ENCODE measurements around the gene UBE2O. TPM values are rescaled to one million over a fixed set of nuclear protein-coding genes. Genes with fewer than 3 reads are reported as not detected.

The UBE2O gene
- total RNA-seq, 3 donors from 2014 or later (not counting 1 experiment from before 2014, with no cell fraction given): 34.9 to 40.2 (median 37.7) TPM

DNA sequence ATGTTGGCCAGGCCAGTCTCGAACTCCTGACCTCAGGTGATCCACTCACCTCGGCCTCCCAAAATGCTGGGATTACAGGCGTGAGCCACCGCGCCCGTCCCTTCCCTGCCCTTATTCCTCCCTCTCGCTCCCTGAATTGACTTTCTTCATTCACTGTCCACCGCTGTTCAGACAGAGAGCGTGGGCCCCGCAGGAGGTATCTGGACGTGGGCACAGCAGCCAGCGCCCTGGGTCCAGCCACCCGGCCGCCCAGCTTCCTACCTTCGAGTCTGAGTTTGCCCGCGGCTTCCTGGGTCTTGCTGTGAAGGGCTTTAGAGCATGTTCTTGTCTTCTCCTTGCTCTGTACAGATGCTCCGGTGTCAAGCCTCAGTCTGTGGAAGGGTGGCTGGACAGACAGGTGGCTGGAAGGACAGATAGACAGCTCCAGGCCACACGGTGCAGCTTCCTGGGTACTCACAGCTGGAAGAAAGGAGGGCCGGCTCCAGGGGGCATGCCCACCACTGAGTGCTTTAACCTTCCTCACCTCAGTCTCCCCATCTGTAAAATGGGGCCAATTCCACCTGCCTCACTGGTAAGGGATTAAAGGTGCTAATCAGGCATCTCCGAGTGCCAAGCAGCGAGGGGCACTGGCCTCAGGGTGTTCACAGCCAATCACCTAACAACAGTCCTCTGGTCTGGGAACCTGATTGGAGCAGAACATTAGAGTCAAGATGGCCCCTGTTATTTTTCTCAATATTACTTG is 34.7 kb upstream of the UBE2O start:
- Mint-ChIP-seq H3K9me3 (no peaks in the 10 kb centered on the region), H3K36me3 (no peaks in the 10 kb centered on the region), H3K4me3 (no peak overlapping the region), H3K27me3 (ENCODE audit: low read depth in 2 of 2) (no peaks in the 10 kb centered on the region), H3K27ac (peak overlapping the region; percentile 74 to 79), H3K4me1 (peaks cover 33 to 46% of the 10 kb centered on the region in 2 donors)
- intact Hi-C loops (cut with micrococcal nuclease): no loop called here
- H3K27ac ChIP-seq (ENCODE audit: low read length): no peak overlapping the region
- peaks cover 7% of the 10 kb centered on the region for H3K36me3 ChIP-seq (ENCODE audit: control insufficient read depth, insufficient read depth, low read length)
- WGBS (ENCODE audit: insufficient coverage): 97% methylated on average over 21 of the region's 22 CpGs
- DNase-seq: no peak
- no peaks in the 10 kb centered on the region for H3K9me3 ChIP-seq (ENCODE audit: control insufficient read depth, insufficient read depth, low read length)
- TF ChIP-seq, protein P1, sequence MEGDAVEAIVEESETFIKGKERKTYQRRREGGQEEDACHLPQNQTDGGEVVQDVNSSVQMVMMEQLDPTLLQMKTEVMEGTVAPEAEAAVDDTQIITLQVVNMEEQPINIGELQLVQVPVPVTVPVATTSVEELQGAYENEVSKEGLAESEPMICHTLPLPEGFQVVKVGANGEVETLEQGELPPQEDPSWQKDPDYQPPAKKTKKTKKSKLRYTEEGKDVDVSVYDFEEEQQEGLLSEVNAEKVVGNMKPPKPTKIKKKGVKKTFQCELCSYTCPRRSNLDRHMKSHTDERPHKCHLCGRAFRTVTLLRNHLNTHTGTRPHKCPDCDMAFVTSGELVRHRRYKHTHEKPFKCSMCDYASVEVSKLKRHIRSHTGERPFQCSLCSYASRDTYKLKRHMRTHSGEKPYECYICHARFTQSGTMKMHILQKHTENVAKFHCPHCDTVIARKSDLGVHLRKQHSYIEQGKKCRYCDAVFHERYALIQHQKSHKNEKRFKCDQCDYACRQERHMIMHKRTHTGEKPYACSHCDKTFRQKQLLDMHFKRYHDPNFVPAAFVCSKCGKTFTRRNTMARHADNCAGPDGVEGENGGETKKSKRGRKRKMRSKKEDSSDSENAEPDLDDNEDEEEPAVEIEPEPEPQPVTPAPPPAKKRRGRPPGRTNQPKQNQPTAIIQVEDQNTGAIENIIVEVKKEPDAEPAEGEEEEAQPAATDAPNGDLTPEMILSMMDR (IDR thresholded peaks at IDR 0.05): no peak
- H3K4me3 ChIP-seq (ENCODE audit: low read length): no peak overlapping the region
- no peak for ATAC-seq
- H3K4me1 ChIP-seq (ENCODE audit: control insufficient read depth, insufficient read depth, low read length): peaks cover 69% of the 10 kb centered on the region
- no peaks in the 10 kb centered on the region for H3K27me3 ChIP-seq (ENCODE audit: control insufficient read depth, insufficient read depth, low read length)

DNA sequence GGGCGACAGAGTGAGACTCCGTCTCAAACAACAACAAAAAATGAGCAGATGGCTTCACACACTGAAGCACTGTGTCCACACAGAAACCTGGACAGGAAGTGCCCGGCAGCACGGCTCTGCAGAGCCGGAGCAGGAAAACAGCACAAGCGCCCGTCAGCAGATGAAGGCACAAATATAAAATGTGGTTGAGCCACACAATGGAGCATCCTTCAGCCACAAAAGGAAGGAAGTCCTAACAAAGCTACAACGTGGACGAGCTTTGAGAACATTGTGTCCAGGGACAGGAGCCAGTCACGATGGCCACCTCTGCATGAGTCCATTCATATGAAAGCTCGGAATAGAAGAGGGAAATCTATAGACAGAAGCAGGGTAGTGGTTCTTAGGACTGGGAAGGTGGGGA is 32.6 kb upstream of the UBE2O start:
- TF ChIP-seq, protein P1 (IDR thresholded peaks at IDR 0.05): no peak
- Histone ChIP-seq H3K36me3 (ENCODE audit: control insufficient read depth, insufficient read depth, low read length) (peaks cover 13% of the 10 kb centered on the region), H3K4me1 (ENCODE audit: control insufficient read depth, insufficient read depth, low read length) (peaks cover 66% of the 10 kb centered on the region), H3K4me3 (ENCODE audit: low read length) (no peak overlapping the region), H3K27me3 (ENCODE audit: control insufficient read depth, insufficient read depth, low read length) (no peaks in the 10 kb centered on the region), H3K27ac (ENCODE audit: low read length) (no peak overlapping the region), H3K9me3 (ENCODE audit: control insufficient read depth, insufficient read depth, low read length) (no peaks in the 10 kb centered on the region)
- peaks cover 20 to 36% of the 10 kb centered on the region in 2 donors for H3K4me1 Mint-ChIP-seq
- H3K4me3 Mint-ChIP-seq: no peak overlapping the region
- intact Hi-C loops (cut with micrococcal nuclease): no loop called here
- WGBS (ENCODE audit: insufficient coverage): 31% methylated on average over 11 of the region's 11 CpGs
- H3K27ac Mint-ChIP-seq: peak overlapping the region; percentile 57 to 83
- no peaks in the 10 kb centered on the region for H3K9me3 Mint-ChIP-seq
- no peaks in the 10 kb centered on the region for H3K36me3 Mint-ChIP-seq
- no peak for DNase-seq
- H3K27me3 Mint-ChIP-seq (ENCODE audit: low read depth in 2 of 2): no peaks in the 10 kb centered on the region
- ATAC-seq: no peak

DNA sequence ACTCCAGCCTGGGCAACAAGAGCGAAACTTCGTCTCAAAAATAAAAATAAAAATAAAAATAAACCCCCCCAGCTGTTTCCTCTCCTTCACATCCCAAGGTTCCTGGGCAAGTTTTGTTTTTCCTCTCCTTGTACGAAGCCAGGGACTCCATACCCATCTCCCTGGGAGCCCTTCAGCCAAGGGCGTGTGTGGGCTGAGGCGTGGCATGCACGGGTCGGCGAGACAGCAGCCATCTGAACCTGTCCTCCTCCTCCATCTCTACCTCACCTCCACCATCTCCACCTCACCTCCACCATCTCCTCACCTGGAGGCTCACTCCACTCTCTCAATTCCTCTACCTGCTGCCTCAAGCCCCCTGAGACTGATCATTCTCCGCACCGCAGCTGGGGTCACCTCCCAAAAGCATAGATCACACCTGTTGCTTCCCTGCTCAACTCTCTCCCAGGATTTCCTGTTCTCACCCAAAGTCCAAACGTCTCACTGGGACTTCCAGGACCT is 31.3 kb upstream of the UBE2O start:
- Histone ChIP-seq H3K27me3 (ENCODE audit: control insufficient read depth, insufficient read depth, low read length) (no peaks in the 10 kb centered on the region), H3K4me1 (ENCODE audit: control insufficient read depth, insufficient read depth, low read length) (peaks cover 63% of the 10 kb centered on the region), H3K27ac (ENCODE audit: low read length) (peak overlapping the region; percentile 21), H3K9me3 (ENCODE audit: control insufficient read depth, insufficient read depth, low read length) (no peaks in the 10 kb centered on the region), H3K4me3 (ENCODE audit: low read length) (no peak overlapping the region), H3K36me3 (ENCODE audit: control insufficient read depth, insufficient read depth, low read length) (peaks cover 17% of the 10 kb centered on the region)
- Mint-ChIP-seq H3K9me3 (no peaks in the 10 kb centered on the region), H3K27me3 (ENCODE audit: low read depth in 2 of 2) (no peaks in the 10 kb centered on the region), H3K27ac (peak overlapping the region; percentile 26 to 57), H3K4me3 (no peak overlapping the region), H3K36me3 (no peaks in the 10 kb centered on the region), H3K4me1 (peaks cover 21 to 27% of the 10 kb centered on the region in 2 donors)
- ATAC-seq (no peak), DNase-seq (no peak)
- intact Hi-C loops (cut with micrococcal nuclease): no loop called here
- WGBS (ENCODE audit: insufficient coverage): 89% methylated on average over 11 of the region's 11 CpGs
- TF ChIP-seq, protein P1 (IDR thresholded peaks at IDR 0.05): no peak

Data from natural killer cell (primary cell).